ENCODE data around the gene SEPTIN5.

DNA sequence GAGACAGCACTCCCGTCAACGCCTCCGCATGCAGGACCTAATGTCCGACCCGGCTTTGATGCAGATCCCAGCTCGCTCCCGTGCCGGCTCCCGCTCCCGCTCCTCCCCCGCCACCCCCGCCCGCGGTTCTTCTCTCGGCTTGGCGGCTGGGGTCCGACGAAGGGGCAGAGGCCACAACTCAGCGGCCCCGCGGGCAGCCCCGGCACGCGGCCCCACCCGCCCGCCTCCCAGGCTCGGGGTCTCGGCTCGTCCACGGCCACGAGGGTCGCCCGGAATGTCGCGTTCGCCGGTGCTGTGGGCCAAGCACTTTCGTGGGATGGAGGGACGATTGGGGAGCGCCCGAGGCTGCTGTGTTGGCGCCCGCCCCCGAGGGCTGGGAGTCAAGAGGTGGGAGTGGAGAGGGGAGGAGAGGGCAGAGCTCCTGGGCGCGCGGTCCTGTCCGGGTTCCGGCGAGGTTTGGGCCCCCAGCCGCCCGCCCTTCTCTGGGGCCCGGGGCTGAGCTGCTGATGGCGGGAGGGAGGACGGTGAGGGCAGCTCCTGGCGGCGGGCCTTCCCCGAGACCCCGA lies 40.9 kb downstream of the SEPTIN5 start:
- TF ChIP-seq, protein P1, sequence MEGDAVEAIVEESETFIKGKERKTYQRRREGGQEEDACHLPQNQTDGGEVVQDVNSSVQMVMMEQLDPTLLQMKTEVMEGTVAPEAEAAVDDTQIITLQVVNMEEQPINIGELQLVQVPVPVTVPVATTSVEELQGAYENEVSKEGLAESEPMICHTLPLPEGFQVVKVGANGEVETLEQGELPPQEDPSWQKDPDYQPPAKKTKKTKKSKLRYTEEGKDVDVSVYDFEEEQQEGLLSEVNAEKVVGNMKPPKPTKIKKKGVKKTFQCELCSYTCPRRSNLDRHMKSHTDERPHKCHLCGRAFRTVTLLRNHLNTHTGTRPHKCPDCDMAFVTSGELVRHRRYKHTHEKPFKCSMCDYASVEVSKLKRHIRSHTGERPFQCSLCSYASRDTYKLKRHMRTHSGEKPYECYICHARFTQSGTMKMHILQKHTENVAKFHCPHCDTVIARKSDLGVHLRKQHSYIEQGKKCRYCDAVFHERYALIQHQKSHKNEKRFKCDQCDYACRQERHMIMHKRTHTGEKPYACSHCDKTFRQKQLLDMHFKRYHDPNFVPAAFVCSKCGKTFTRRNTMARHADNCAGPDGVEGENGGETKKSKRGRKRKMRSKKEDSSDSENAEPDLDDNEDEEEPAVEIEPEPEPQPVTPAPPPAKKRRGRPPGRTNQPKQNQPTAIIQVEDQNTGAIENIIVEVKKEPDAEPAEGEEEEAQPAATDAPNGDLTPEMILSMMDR (conservative IDR thresholded peaks at IDR 0.05; ENCODE audit: low read length) = no peak
- no peak for TF ChIP-seq EZH2phosphoT487 (IDR thresholded peaks at IDR 0.05; ENCODE audit: borderline replicate concordance, low read depth, low read length)
